ENCODE results near the gene RCSD1.

The RCSD1 gene

DNA sequence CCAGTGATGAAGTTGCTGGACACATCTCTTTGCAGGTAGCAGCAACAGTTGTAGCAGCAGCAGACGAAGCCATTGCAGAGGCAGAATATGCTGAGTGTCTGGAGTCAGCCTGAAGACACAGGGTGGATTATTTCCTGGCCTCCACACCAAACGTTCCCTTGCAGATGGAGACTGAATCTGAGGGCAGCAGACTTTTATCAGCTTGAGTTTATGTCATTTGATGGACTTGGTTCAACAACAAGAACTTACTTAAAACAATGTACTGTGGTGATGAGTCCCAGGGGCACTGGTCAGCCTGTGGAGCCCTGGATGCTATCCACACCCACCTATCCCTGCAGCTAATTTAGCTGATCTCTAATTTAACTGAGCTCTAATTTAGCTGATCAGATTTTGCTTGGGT, 74.7 kb downstream of the RCSD1 start:
- Histone ChIP-seq H3K4me3 (replicated peaks; ENCODE audit: low read depth, low read length) (no peak overlapping the region), H3K36me3 (ENCODE audit: control insufficient read depth, insufficient read depth, low read length) (peaks cover 23% of the 10 kb centered on the region), H3K27me3 (replicated peaks; ENCODE audit: control insufficient read depth, insufficient read depth, low read length) (no peaks in the 10 kb centered on the region)
- no peak for DNase-seq (ENCODE audit: extremely low read depth, insufficient read length)
- TF ChIP-seq, protein P1, sequence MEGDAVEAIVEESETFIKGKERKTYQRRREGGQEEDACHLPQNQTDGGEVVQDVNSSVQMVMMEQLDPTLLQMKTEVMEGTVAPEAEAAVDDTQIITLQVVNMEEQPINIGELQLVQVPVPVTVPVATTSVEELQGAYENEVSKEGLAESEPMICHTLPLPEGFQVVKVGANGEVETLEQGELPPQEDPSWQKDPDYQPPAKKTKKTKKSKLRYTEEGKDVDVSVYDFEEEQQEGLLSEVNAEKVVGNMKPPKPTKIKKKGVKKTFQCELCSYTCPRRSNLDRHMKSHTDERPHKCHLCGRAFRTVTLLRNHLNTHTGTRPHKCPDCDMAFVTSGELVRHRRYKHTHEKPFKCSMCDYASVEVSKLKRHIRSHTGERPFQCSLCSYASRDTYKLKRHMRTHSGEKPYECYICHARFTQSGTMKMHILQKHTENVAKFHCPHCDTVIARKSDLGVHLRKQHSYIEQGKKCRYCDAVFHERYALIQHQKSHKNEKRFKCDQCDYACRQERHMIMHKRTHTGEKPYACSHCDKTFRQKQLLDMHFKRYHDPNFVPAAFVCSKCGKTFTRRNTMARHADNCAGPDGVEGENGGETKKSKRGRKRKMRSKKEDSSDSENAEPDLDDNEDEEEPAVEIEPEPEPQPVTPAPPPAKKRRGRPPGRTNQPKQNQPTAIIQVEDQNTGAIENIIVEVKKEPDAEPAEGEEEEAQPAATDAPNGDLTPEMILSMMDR (IDR thresholded peaks at IDR 0.05; ENCODE audit: insufficient read depth, low read length, poor library complexity, severe bottlenecking) = no peak

DNA sequence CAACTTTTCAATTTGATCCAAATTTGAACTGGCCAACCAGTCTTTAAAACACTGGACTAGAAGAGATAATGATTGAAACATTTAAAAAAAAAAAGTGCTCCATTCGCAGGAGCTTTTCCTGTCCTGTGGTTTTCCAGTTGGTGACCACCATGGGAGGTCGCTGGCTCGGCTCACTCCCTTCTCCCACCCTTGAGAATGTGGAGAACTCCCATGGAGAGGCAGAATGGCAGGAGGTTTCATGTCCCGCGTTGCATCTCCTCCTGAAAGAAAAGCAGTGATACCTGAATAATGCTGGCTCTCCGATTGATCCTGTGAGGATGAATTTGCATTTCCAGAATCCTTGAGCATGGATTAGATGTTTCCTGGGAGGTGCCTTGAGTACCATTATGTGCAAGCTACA, 75.2 kb downstream of the RCSD1 start:
- Histone ChIP-seq H3K36me3 (ENCODE audit: control insufficient read depth, insufficient read depth, low read length) (peaks cover 22% of the 10 kb centered on the region), H3K27me3 (replicated peaks; ENCODE audit: control insufficient read depth, insufficient read depth, low read length) (no peaks in the 10 kb centered on the region), H3K4me3 (replicated peaks; ENCODE audit: low read depth, low read length) (no peak overlapping the region)
- TF ChIP-seq, protein P1 (IDR thresholded peaks at IDR 0.05; ENCODE audit: insufficient read depth, low read length, poor library complexity, severe bottlenecking) = no peak
- DNase-seq (ENCODE audit: extremely low read depth, insufficient read length) = no peak

DNA sequence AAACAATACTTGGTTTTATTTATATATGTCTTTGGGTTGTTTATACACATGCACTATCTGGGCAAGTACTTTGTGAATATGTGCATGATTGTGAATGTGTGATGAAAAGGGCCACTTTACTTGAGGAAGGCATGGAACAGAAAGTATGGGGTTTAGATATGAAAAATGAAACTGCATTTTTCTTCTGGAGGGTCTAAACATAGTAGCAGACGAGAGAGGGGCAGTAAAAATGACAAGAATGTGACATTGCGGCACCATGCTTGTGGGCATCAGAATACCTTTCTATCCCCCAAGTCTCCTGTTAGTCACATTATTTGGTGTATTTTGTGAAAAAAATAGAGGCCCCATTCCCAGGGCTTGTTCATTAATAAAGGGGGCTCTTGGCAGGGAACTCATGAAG, 76.3 kb downstream of the RCSD1 start:
- DNase-seq (ENCODE audit: extremely low read depth, insufficient read length) = no peak
- H3K27me3 ChIP-seq (replicated peaks; ENCODE audit: control insufficient read depth, insufficient read depth, low read length) = no peaks in the 10 kb centered on the region
- H3K36me3 ChIP-seq (ENCODE audit: control insufficient read depth, insufficient read depth, low read length) = peaks cover 16% of the 10 kb centered on the region
- no peak overlapping the region for H3K4me3 ChIP-seq (replicated peaks; ENCODE audit: low read depth, low read length)
- TF ChIP-seq, protein P1 (IDR thresholded peaks at IDR 0.05; ENCODE audit: insufficient read depth, low read length, poor library complexity, severe bottlenecking) = no peak

DNA sequence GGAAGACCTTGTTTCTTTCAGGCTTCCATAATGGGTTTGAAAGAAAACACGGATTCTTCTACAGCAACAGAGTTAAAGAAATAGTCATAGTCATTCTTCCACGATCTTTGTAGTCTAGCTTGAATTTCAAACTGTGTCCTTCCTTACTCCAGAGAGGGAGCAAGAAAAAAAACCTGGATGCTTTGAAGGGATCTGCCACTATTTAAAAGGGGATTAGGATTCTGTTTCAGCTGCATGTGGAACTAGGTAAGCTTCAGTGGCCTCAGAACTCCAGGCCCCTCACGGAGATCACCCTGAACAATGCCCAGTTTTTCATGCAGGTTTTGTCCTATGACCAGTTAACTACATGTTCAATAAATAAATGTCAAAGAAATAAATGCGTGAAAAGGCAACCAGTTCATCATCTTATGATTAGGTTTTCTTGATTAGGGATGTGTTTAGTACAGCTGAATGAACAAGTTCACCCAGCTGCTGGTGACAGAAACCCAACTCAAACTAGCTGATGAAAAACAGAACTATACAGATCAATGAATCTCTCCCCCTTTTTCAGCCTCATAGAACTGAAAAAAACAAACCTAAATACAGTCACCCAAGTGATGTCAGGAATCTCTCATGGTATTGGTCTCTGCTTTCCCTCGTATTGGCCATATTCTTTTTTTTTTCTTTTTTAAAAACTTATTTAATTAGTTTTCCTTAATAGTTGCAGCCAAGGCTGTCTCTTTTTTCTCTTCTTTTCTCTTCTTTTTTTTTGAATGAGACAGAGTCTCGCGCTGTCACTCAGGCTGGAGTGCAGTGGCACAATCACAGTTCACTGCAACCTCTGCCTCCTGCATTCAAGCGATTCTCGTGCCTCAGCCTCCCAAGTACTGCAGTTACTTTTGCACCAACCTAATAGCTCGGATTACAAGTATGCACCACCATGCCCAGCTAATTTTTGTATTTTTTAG, 77.2 kb downstream of the RCSD1 start:
- TF ChIP-seq, protein P1 (IDR thresholded peaks at IDR 0.05; ENCODE audit: insufficient read depth, low read length, poor library complexity, severe bottlenecking) = no peak
- DNase-seq (ENCODE audit: extremely low read depth, insufficient read length) = no peak
- Histone ChIP-seq H3K36me3 (ENCODE audit: control insufficient read depth, insufficient read depth, low read length) (peaks cover 13% of the 10 kb centered on the region), H3K4me3 (replicated peaks; ENCODE audit: low read depth, low read length) (no peak overlapping the region), H3K27me3 (replicated peaks; ENCODE audit: control insufficient read depth, insufficient read depth, low read length) (no peaks in the 10 kb centered on the region)

DNA sequence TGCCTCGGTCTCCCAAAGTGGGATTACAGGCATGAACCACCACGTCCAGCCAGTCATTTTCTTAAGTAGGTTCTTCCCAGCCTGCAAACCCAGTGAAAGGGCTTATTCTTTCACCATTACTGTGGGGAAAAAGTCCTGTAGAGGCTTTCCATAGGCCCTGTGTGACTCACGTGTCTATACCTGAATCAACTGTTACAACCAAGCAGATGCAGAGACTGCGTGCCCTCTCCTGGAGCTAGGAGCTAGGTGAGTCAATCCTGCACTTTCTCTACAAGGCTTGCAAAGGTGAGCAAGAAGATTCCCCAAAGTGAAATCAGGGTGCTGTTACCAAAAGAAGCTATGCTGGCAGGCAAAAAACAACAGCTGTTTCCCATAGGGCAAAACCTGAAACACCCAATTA, 77.9 kb downstream of the RCSD1 start:
- no peak for DNase-seq (ENCODE audit: extremely low read depth, insufficient read length)
- no peaks in the 10 kb centered on the region for H3K27me3 ChIP-seq (replicated peaks; ENCODE audit: control insufficient read depth, insufficient read depth, low read length)
- H3K4me3 ChIP-seq (replicated peaks; ENCODE audit: low read depth, low read length) = no peak overlapping the region
- TF ChIP-seq, protein P1 (IDR thresholded peaks at IDR 0.05; ENCODE audit: insufficient read depth, low read length, poor library complexity, severe bottlenecking) = no peak
- H3K36me3 ChIP-seq (ENCODE audit: control insufficient read depth, insufficient read depth, low read length) = peaks cover 13% of the 10 kb centered on the region
